GM18951 (cell line): Measurements from ENCODE around the gene IL15RA.

Source experiments
- POLR2A ChIP-seq: IDR thresholded peaks from 4 replicates; pipeline ENCODE4 v1.6.1; 2011; ENCODE audit warnings: mild to moderate bottlenecking; ENCODE audit not compliant: insufficient read length, insufficient read depth; ENCODE audit errors: extremely low read depth
- in situ Hi-C: fragments of 300-500 bp; cut with MboI; formaldehyde crosslinking; loops from one replicate; pipeline ENCODE4 v1.12.0; 2022; ENCODE audit warnings: low sequenced_read_pairs, mixed read lengths, inconsistent platforms; ENCODE audit not compliant: unreplicated experiment

The IL15RA gene, protein sequence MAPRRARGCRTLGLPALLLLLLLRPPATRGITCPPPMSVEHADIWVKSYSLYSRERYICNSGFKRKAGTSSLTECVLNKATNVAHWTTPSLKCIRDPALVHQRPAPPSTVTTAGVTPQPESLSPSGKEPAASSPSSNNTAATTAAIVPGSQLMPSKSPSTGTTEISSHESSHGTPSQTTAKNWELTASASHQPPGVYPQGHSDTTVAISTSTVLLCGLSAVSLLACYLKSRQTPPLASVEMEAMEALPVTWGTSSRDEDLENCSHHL

GRCh38 chr10:5977471-5978229 is at the start of gene IL15RA:
Gene IL15RA, minus strand, starts transcription at chr10:5977543. Its CDS starts 51 bp downstream, at chr10:5977492.
- in situ Hi-C loops, result no loop called here

GRCh38 chr10:6025683-6026255 is 48.4 kb upstream of the IL15RA start:
- in situ Hi-C loops, result no loop called here
- no peak for TF ChIP-seq POLR2A

More at GRCh38 chr10:5977471-5978229, at the start of gene IL15RA:
- TF ChIP-seq POLR2A, result peak; percentile 63

- no peak for TF ChIP-seq POLR2A
- in situ Hi-C loops, result no loop called here
Measured at GRCh38 chr10:6024334-6024682, 47.0 kb upstream of the IL15RA start.

DNA sequence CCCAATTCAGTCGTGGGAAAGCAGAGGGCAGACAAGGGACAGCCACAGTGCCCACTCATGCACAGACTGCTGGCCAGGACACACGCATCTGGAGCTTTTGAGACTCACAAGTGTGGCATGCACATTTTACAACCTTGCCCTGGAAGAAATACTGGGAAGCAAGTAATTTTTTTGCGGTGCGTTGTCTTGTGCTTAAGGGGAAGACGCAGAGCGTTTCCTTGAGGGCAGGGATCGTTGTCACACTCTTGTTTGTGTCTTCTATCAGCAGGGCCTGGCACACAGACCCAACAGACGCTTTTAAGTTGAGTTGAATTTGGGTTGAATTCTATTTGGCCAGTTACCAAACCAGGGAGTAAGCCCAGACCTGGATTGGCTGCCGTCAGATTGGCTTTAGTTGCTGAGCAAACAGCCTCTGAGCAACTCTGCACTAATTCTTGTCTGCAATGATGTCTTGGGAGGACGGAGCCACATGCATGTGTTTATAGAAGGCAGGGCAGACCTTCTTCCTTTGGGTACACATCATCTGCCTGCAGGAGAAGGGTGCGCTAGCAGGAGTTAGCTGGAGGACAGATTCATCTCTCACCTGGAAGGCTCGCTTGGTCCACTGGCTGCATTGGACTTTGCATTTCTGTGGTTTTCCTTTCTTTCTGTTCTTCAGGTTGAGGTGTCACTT is 46.5 kb upstream of the IL15RA start:
- in situ Hi-C loops, result no loop called here
- no peak for TF ChIP-seq POLR2A

DNA sequence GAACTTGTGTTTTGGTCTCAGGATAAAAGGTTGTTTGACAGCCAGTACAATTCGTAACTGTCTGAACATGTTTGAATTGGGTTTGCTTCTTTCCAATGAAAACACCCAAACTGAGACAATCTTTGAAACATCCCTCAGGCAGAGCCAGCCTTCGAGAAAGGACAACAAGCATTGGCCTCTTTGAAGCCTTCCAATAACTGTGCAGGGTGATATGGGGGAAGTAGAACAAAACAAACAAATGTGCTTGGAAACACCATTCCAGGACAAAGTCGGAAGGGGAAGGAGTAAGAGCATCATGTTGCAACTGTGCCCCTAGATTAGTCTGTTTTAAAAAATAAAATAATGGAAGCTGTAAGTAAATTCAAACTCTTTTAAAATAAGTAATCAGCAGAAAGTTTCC is 45.3 kb upstream of the IL15RA start:
- in situ Hi-C loops, result no loop called here
- TF ChIP-seq POLR2A, result no peak

GRCh38 chr10:6020826-6021225 is 43.5 kb upstream of the IL15RA start:
- TF ChIP-seq POLR2A, result no peak
- in situ Hi-C loops, result no loop called here

DNA sequence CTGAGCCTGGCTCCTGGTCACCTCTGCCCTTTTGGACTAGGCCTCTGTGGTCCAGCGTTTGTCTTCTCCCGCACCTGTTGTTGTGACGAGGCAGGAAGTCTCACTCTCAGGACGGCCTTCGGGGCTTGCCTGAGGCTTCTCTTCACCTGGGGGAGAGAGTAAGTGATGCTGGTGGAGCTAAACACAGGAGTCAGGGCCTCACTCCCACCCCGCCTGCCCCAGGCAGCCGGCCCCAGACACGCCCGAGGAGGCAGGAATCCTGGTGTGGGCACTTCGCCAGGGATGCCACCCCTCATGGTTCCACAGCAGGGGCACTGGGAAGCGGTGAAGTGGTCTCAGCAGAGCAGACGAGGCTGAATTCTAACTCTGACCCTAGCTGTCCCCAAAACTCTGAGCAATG is 42.5 kb upstream of the IL15RA start:
- in situ Hi-C loops, result loop anchor here (10.0 kb wide), 1 partner anchor 65 kb away; the partner anchor contains the start of gene RBM17
- TF ChIP-seq POLR2A, result no peak

GRCh38 chr10:6019010-6019782 is 41.9 kb upstream of the IL15RA start:
- in situ Hi-C loops, result loop anchor here (10.0 kb wide), 1 partner anchor 66 kb away; the partner anchor contains the start of gene RBM17
- TF ChIP-seq POLR2A, result no peak

DNA sequence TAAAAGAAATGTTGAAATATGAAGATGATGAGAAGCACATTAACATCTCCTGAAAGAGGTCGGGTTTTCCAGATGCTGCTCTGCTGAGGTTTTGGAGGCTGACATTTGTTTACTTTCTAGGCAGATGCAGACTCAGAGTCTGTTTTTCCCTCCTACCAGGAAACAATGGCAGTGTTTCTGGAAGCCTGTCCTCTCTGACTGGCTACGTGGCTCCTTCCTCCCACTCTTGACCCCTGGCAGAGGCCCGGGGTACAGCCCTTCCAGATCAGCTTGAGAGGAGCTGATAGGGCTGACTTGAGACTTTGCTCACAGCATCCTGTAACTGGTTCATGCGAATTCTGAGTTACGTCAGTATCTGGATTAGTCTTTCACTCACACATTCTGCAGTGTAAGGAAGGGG is 41.1 kb upstream of the IL15RA start:
- no peak for TF ChIP-seq POLR2A
- in situ Hi-C loops, result loop anchor here (10.0 kb wide), 1 partner anchor 66 kb away; the partner anchor contains the start of gene RBM17

DNA sequence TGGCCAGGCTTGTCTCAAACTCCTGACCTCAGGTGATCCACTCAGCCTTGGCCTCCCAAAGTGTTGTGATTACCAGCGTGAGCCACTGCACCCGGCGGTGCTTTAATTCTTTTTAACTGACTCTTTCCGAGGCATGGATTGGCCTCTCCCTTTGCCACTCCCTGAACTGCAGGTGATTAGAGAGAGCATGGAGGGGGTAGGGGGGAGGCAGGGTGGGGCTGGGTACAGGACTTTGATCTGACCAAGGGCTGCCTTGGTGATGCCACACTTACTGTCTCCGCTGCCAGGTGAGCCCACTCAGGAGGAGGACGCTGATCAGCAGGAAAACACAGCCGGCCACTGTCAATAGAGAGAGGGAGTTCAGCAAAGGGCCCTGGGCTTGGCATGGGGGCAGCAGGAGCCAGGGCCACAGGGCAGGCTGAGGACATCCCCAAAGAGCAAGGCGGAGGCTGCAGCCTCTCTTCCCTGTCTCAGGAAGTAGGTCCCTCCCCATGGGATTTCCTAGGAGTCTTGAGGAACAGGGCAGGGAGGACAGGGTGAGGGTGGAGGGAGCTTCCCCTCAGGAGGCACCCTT is 40.5 kb upstream of the IL15RA start:
- TF ChIP-seq POLR2A, result no peak
- in situ Hi-C loops, result loop anchor here (10.0 kb wide), 1 partner anchor 67 kb away; the partner anchor contains the start of gene RBM17

DNA sequence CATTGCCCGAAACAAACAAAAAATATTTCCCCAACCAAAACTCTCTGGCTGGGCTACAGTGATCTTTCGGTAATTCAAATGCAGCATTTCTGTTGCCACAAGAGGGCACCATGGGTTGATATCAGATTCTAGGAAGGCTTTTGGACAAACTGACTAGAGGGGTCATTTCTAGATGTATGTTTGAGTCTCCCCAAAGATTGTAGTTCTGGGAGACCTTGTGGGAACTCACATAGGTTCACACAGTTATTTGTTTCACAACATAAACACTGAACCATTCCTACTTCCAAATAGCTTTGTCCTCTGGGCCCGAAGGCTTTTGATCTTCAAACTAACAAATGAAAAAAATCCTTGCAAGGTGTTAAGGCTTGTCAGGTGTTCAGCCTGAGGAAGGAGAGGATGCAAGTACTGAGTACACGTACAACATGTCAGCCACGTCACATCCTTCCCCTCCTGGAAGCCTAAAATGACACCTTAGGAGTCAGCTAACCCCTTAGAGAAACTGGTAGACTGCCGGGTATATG is 37.0 kb upstream of the IL15RA start:
- in situ Hi-C loops, result loop anchor here (10.0 kb wide), 1 partner anchor 70 kb away; the partner anchor contains the start of gene RBM17

More for the DNA sequence above, 37.0 kb upstream of the IL15RA start:
- TF ChIP-seq POLR2A, result no peak
